ENCODE results near the gene JAKMIP1. TPM values are rescaled to one million over a fixed set of nuclear protein-coding genes. Genes with fewer than 3 reads are reported as not detected.

Gene JAKMIP1
- total and polyA plus RNA-seq, 12 donors: 0.14 to 5.3 (median 2.9) TPM; not detected in 2

DNA sequence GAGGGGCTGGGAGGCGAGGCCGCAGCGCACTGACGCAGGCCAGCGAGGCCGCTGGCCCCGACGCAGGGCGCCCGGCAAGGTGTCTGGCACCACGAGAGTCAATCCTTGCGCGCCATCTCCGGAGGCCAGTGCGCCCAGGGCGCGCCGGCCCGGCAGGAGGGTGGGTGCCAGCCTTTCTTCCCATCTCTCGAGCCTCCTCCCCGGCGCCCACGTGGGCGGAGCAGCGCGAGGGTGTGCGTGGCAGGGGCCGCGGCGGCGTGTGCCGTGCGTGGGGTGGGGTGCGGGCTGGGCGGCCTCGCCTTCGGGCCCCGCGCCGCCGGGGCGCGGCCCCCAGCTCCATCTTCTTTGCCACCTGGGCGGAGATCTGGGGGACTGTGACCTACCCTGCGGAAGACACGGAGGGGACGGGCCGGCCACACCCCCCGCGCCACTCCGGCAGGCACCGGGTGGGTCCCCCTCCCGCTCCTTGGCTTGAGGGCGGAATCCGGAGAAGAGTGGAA is 877 bp downstream of the JAKMIP1 start:
- Histone ChIP-seq H3K4me1 (replicated peaks in 1 of 2) (peaks cover 6 to 9% of the 10 kb centered on the region in 2 donors), H3K36me3 (replicated peaks in 1 of 2) (no peaks in the 10 kb centered on the region), H3K9me3 (replicated peaks in 1 of 3) (no peaks in the 10 kb centered on the region), H3K27ac (peak overlapping the region in 1 of 5 donors; percentile 59), H3K27me3 (peaks cover 25% of the 10 kb centered on the region), H3K4me3 (peak overlapping the region in 1 of 4 donors; percentile 69)
- DNase-seq: no peak
- intact Hi-C loops (cut with DNase I): no loop called here
- no peak for TF ChIP-seq POLR2A (IDR thresholded peaks at IDR 0.05)
- TF ChIP-seq, protein P1, sequence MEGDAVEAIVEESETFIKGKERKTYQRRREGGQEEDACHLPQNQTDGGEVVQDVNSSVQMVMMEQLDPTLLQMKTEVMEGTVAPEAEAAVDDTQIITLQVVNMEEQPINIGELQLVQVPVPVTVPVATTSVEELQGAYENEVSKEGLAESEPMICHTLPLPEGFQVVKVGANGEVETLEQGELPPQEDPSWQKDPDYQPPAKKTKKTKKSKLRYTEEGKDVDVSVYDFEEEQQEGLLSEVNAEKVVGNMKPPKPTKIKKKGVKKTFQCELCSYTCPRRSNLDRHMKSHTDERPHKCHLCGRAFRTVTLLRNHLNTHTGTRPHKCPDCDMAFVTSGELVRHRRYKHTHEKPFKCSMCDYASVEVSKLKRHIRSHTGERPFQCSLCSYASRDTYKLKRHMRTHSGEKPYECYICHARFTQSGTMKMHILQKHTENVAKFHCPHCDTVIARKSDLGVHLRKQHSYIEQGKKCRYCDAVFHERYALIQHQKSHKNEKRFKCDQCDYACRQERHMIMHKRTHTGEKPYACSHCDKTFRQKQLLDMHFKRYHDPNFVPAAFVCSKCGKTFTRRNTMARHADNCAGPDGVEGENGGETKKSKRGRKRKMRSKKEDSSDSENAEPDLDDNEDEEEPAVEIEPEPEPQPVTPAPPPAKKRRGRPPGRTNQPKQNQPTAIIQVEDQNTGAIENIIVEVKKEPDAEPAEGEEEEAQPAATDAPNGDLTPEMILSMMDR (IDR thresholded peaks at IDR 0.05): no peak
- 1 to 2% (median 1%) methylated on average over 7 to 55 of the region's 55 CpGs for WGBS, 4 donors

DNA sequence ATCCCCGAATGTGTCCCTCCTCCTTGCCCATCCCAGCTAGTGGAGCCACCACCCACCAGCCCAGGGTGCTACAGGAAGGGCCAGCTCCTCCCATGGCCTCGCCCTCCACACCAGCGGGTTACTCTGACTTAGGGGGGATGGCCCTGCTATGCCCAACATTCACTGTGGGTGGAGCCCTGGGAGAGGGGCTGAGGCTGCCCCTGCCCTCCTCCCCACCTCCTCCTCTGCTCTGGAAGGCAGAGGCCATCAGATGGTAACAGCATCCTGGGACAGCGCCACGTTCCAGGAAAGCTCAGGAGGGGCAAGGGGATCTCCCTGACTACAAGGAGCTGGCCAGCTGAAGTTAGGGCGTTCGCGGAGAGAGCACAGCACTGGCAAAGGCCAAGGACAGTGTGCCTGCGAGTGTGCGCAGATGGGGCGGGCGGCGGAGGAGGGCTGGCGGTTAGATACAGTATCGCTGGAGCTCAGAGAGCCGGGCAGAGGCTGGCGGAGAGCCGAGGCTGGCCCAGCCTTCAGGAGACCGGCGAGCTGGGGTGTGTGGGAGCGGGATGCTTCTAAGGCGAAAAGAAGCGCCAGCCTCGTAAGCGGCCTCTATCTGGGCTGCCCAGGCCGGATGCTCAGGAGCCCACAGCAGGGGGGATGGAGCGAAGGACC is 1.5 kb downstream of the JAKMIP1 start:
- H3K27ac ChIP-seq: peak overlapping the region in 1 of 5 donors; percentile 59
- H3K27me3 ChIP-seq: peaks cover 25% of the 10 kb centered on the region
- TF ChIP-seq POLR2A (IDR thresholded peaks at IDR 0.05): no peak
- TF ChIP-seq, protein P1 (IDR thresholded peaks at IDR 0.05): no peak
- H3K4me1 ChIP-seq (replicated peaks in 1 of 2): peaks cover 6 to 9% of the 10 kb centered on the region in 2 donors
- peak in 2 of 7 donors; percentile 19 to 26 for DNase-seq
- intact Hi-C loops (cut with DNase I): no loop called here
- H3K4me3 ChIP-seq: peak overlapping the region in 1 of 4 donors; percentile 69
- 2 to 4% (median 3%) methylated on average over 19 to 27 of the region's 27 CpGs for WGBS, 4 donors
- no peaks in the 10 kb centered on the region for H3K9me3 ChIP-seq (replicated peaks in 1 of 3)
- no peaks in the 10 kb centered on the region for H3K36me3 ChIP-seq (replicated peaks in 1 of 2)

DNA sequence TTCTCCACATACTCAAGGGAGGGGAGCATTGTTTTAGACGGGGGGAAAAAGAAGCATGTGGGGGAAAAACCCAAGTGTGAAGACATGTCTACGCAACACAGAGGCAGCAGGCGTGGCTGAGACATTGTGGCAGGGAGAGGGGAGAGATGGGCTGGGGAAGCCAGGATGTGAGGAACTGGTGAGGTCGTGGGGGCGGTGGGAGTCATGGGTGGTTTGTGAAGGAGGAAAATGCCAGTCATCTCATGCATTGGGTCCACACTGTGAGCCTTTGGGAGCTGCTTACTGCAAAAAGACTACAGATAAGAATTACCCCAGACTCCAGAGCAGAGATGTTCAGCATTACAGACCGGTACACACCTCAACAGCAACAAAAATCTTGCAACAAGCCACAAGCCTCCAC is 2.1 kb downstream of the JAKMIP1 start:
- Histone ChIP-seq H3K4me3 (no peak overlapping the region), H3K36me3 (replicated peaks in 1 of 2) (no peaks in the 10 kb centered on the region), H3K9me3 (replicated peaks in 1 of 3) (no peaks in the 10 kb centered on the region), H3K4me1 (replicated peaks in 1 of 2) (peaks cover 6 to 9% of the 10 kb centered on the region in 2 donors), H3K27me3 (peaks cover 28% of the 10 kb centered on the region), H3K27ac (no peak overlapping the region)
- no peak for TF ChIP-seq POLR2A (IDR thresholded peaks at IDR 0.05)
- TF ChIP-seq, protein P1 (IDR thresholded peaks at IDR 0.05): no peak
- 48 to 66% (median 52%) methylated on average over 6 of the region's 6 CpGs for WGBS, 4 donors
- intact Hi-C loops (cut with DNase I): no loop called here
- no peak for DNase-seq

DNA sequence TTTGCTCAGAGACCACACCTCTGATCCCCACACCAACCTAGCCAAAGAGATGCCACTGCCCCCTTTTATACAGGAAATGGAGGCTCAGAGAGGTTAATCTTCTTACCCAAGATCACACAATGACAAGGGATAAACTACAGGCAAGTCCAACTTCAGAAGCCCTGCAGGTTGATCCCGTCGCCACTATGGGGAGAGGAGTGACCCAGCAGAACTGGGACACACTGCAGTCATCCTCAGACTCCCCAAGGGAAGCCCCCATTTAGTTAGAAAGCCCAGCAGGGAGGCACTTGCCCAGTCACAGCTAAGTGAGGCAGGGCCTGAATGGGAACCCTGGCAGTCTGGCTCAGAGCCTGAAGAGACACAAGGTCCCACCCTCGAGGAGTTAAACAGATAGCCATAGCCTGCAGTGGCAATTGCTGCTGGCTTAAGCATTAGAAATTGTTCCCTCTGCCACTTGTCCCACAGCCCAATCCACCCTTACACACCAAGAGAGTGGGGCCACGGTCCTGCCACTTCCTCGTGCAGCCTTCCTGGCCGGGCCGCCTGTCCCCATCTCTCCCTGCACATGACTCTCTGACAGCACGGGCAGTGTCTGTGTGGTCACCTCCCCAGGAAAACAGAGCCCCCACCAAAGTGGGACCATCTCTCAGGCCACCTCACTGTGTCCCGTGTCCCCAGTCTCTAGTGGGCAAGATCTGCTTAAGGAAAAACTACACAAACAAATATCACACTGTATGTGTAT is 2.7 kb downstream of the JAKMIP1 start:
- no peak for DNase-seq
- WGBS, 4 donors: 69 to 84% (median 76%) methylated on average over 4 to 9 of the region's 9 CpGs
- TF ChIP-seq POLR2A (IDR thresholded peaks at IDR 0.05): no peak
- TF ChIP-seq, protein P1 (IDR thresholded peaks at IDR 0.05): no peak
- Histone ChIP-seq H3K4me1 (replicated peaks in 1 of 2) (peaks cover 6 to 9% of the 10 kb centered on the region in 2 donors), H3K9me3 (replicated peaks in 1 of 3) (no peaks in the 10 kb centered on the region), H3K36me3 (replicated peaks in 1 of 2) (no peaks in the 10 kb centered on the region), H3K4me3 (no peak overlapping the region), H3K27ac (no peak overlapping the region), H3K27me3 (peaks cover 28% of the 10 kb centered on the region)
- intact Hi-C loops (cut with DNase I): no loop called here
